ENCODE data around the gene S100A2. TPM values are rescaled to one million over a fixed set of nuclear protein-coding genes. Genes with fewer than 3 reads are reported as not detected.
"Not testable (repeated sequence)": the region's sequence is repeated elsewhere in the genome, so short reads cannot be mapped to it uniquely, and the experiment has no call there.

Gene S100A2
- total RNA-seq, 1 experiment from 2014 or later, result 5.3 TPM

- peak overlapping the region; percentile 99 for H3K27ac ChIP-seq
- H3K4me1 ChIP-seq (replicated peaks), result peaks cover 45% of the 10 kb centered on the region
- H3K36me3 ChIP-seq, result 0 out of 2 replicates have a peak, but pooled peaks cover 4% of the 10 kb centered on the region
- H3K27me3 ChIP-seq (replicated peaks), result no peaks in the 10 kb centered on the region
- H3K4me3 ChIP-seq, result no peak overlapping the region
- H3K9me3 ChIP-seq (replicated peaks), result no peaks in the 10 kb centered on the region
- DNase-seq (ENCODE audit: low read depth in 1 of 2, low spot score in 2 of 2), result peak in 1 of 2 experiments; percentile 37
Measured at GRCh38 chr1:153567621-153568366, 2.1 kb upstream of the S100A2 start.

DNA sequence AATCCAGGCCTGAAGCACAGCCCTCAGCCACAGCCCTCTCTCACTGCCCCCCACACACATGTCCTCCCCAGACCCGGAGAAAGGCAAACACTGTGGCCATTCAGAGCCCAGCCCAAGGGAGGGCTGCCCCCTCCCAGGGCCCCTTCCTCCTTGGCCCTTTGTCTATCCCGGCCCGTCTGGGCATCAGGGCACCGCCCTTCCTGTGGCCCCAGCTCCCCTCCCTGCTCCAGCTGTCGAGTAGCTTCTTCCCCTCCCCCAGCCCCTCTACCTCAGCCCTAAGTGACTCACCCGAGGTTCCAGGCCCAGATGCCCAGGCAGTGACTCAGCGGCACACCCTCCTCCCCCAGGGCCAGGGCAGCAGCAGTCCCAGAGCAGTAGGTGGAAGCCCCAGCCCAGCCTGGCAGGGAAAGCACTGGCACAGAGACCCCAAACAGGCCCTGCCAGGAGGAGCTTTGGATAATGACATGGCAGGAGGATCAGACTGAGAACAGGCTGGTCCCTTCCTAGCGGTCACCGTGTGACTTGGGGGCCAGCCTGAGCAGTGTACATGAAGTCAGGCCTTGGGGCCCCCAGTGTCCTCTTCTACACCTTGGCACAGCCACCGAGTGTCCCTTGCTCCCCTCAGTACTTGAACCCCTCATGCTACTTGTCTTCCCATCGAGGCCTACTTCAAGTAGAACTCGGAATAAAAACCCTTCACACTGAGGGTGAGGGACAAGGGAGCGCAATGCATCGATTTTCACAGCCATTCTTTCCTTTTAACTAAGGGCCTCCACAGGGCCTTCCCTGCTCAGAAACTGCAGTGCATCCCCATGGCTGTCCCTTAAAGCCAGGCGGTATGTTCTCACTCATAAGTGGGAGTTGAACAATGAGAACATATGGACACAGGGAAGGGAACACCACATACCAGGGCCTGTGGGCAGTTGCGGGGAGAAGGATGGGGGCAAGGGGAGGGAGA, 1.0 kb upstream of the S100A2 start:
- Histone ChIP-seq H3K4me3 (no peak overlapping the region), H3K36me3 (0 out of 2 replicates have a peak, but pooled peaks cover 4% of the 10 kb centered on the region), H3K9me3 (replicated peaks) (no peaks in the 10 kb centered on the region), H3K27ac (peak overlapping the region; percentile 99), H3K27me3 (replicated peaks) (no peaks in the 10 kb centered on the region), H3K4me1 (replicated peaks) (peaks cover 51% of the 10 kb centered on the region)
- DNase-seq (ENCODE audit: low read depth in 1 of 2, low spot score in 2 of 2), result peak; percentile 99 to 100

GRCh38 chr1:153563991-153564390, 1.7 kb downstream of the S100A2 start:
- Histone ChIP-seq H3K27ac (no peak overlapping the region), H3K27me3 (replicated peaks) (no peaks in the 10 kb centered on the region), H3K4me1 (replicated peaks) (peaks cover 53% of the 10 kb centered on the region), H3K9me3 (replicated peaks) (no peaks in the 10 kb centered on the region), H3K36me3 (0 out of 2 replicates have a peak, but pooled peaks cover 4% of the 10 kb centered on the region), H3K4me3 (no peak overlapping the region)
- DNase-seq (ENCODE audit: low read depth in 1 of 2, low spot score in 2 of 2), result no peak

DNA sequence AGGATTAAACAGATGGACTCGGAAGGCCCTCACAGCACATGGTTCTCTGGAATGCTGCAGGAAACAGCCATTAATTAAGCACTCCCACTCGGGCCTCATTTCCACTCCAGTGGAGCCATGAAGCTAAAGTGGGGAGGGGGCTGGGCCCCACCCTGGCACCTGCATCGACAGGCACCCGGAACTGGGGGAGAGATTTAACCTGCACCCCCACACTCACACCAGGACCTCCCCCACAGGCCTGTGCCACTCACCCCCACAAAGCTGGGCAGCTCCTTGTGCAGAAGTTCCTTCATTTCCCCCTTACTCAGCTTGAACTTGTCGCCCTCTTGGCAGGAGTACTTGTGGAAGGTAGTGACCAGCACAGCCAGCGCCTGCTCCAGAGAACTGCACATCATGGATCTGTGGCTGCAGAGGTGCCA, 2.2 kb downstream of the S100A2 start:
- H3K36me3 ChIP-seq, result 0 out of 2 replicates have a peak, but pooled peaks cover 4% of the 10 kb centered on the region
- no peak overlapping the region for H3K4me3 ChIP-seq
- no peak for DNase-seq (ENCODE audit: low read depth in 1 of 2, low spot score in 2 of 2)
- no peaks in the 10 kb centered on the region for H3K9me3 ChIP-seq (replicated peaks)
- H3K27ac ChIP-seq, result no peak overlapping the region
- H3K4me1 ChIP-seq (replicated peaks), result peaks cover 48% of the 10 kb centered on the region
- H3K27me3 ChIP-seq (replicated peaks), result no peaks in the 10 kb centered on the region

DNA sequence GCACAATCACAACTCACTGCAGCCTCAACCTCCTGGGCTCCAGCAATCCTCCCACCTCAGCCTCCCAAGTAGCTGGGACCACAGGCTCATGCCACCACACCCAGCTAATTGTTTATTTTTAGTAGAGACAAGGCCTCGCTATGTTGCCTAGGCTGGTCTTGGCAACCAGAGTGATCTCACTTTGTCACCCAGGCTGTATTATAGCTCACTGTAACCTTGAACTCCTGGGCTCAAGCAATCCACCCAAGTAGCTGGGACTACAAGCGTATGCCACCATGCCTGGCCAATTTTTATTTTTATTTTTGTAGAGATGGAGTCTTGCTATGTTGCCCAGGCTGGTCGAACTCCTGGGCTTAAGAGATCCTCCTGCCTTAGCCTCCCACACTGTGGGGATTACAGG, 3.6 kb downstream of the S100A2 start:
- H3K4me1 ChIP-seq (replicated peaks), result peaks cover 34% of the 10 kb centered on the region
- H3K27ac ChIP-seq; H3K27me3 ChIP-seq (replicated peaks); H3K36me3 ChIP-seq; H3K9me3 ChIP-seq (replicated peaks); DNase-seq (ENCODE audit: low read depth in 1 of 2, low spot score in 2 of 2); H3K4me3 ChIP-seq: not testable (repeated sequence)

GRCh38 chr1:153561466-153561985, 4.1 kb downstream of the S100A2 start:
- Histone ChIP-seq H3K4me3 (no peak overlapping the region), H3K36me3 (no peaks in the 10 kb centered on the region), H3K9me3 (replicated peaks) (no peaks in the 10 kb centered on the region), H3K4me1 (replicated peaks) (peaks cover 29% of the 10 kb centered on the region), H3K27ac (no peak overlapping the region), H3K27me3 (replicated peaks) (no peaks in the 10 kb centered on the region)
- DNase-seq (ENCODE audit: low read depth in 1 of 2, low spot score in 2 of 2), result no peak

DNA sequence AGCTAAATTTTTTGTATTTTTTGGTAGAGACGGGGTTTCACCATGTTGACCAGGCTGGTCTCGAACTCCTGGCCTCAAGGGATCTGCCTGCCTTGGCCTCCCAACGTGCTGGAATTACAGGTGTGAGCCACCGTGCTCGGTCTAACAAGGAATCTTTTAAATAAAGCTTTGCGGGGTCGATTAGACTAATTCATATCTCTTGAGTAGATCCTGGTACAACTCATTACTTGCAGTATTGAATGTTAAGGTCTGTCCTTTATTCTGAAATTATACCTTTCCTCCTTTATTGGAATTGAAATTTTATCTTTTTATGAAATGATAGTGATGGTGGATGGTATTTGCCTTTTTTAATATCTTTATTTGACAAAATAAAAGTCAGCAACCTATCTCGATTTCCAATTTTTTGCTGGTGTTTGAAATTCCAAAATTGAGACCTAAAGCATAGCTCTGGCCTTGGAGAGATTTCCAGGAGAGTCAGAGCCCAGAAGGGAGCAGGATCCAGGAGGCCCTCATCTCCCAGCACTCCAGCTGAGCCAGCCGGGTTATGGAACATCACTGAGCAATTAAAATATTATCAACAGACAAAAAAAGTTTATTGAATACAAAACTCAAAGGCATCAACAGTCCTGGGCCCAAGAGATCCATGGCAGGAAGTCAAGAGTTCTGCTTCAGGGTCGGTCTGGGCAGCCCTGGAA, 4.7 kb downstream of the S100A2 start:
- Histone ChIP-seq H3K9me3 (replicated peaks) (no peaks in the 10 kb centered on the region), H3K27me3 (replicated peaks) (no peaks in the 10 kb centered on the region), H3K27ac (no peak overlapping the region), H3K4me1 (replicated peaks) (peaks cover 23% of the 10 kb centered on the region), H3K4me3 (no peak overlapping the region), H3K36me3 (no peaks in the 10 kb centered on the region)
- no peak for DNase-seq (ENCODE audit: low read depth in 1 of 2, low spot score in 2 of 2)

DNA sequence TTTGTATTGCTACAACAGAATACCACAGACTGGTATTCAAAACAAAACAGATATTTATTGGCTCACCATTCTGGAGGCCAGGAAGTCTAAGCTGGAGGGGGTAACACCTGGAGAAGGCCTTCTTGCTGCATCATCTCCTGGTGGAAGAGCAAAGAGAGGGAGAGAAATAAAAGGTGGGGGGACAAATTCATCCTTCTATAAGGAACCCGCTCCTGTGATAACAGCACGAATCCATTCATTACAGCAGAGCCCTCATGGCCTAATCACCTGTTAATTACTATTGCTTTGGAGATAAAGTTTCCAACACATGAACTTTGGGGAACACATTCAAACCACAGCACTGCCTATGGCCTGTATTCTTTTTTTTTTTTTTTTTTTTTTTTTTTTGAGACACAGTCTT, 5.4 kb downstream of the S100A2 start:
- no peak overlapping the region for H3K27ac ChIP-seq
- no peak overlapping the region for H3K4me3 ChIP-seq
- H3K27me3 ChIP-seq (replicated peaks), result no peaks in the 10 kb centered on the region
- no peaks in the 10 kb centered on the region for H3K9me3 ChIP-seq (replicated peaks)
- peaks cover 16% of the 10 kb centered on the region for H3K4me1 ChIP-seq (replicated peaks)
- no peak for DNase-seq (ENCODE audit: low read depth in 1 of 2, low spot score in 2 of 2)
- H3K36me3 ChIP-seq, result no peaks in the 10 kb centered on the region

DNA sequence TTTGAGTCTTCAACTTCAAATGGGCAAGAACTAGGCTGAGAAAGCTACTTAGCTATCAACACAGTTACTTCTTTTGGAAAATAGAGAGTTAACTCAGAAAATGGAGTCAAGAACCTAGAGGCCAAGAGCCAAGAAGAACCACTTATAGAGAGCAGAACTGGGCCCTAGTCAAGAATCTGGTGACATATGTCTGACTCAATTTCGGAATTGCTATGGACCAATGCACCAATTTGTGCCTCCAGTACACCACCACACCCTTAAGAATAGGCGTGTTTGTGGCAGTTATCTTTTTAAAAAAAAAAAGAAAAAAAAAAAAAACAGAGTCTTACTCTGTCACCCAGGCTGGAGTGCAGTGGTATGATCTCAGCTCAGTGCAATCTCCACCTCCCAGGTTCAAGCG, 7.8 kb downstream of the S100A2 start:
- no peak for DNase-seq (ENCODE audit: low read depth in 1 of 2, low spot score in 2 of 2)
- Histone ChIP-seq H3K36me3 (no peaks in the 10 kb centered on the region), H3K4me1 (replicated peaks) (peaks cover 14% of the 10 kb centered on the region; the same call in 1 of the 2 replicates), H3K9me3 (replicated peaks) (no peaks in the 10 kb centered on the region), H3K27ac (no peak overlapping the region), H3K27me3 (replicated peaks) (no peaks in the 10 kb centered on the region), H3K4me3 (no peak overlapping the region)

DNA sequence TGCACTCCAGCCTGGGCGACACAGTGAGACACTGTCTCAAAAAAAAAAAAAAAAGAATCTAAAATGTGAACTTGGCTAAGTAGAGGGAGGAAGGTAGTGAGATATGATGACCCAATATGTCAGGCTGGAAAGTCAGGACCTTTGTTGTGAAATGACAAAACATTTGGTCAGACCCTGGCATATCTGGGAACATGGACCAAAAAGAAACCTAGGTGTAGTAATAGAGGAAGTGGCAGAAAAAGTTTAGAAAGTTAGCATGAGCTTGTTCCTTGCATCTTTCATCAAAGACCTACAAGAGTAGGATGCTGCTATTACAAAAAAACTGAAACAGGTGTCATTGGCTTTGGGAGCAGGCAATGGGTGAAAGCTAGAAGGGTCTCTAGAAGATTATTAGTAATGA, 9.3 kb downstream of the S100A2 start:
- H3K36me3 ChIP-seq, result no peaks in the 10 kb centered on the region

DNA sequence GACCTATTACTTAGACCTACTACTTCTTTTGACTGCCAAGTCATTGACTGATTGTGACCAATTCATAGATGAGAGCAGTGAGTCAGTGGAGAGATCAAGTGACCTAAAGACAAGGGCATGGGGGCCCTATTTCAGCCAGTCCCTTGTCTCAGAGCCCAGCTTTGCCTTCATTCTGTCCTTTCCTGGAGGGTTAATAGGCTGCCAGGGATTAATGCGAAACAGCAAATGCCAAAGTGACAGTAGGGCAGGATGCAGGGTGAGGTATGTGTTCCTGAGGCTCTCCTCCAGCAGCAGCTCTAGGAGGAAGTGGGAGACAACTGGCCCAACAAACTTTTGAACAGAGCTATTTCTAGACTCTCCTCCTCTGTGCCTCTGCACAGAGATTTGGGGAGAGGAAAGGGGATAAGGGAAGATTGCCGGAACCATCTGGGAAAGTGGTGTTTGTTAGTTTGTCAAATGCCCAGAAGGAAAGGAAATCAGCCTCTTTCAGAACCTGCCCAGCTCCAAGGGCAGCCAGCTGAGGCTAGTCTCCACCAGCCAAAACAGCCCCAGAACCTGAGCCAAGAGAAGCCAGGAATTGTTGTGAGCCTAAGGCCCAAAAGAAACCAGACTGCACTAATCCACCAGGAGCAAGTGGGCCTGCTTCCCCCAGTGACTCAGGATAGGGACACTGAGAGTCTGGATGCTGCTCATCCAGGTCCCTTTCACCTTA, 11.7 kb downstream of the S100A2 start:
- no peak for DNase-seq (ENCODE audit: low read depth in 1 of 2, low spot score in 2 of 2)
- Histone ChIP-seq H3K27ac (no peak overlapping the region), H3K4me1 (replicated peaks) (peaks cover 27% of the 10 kb centered on the region)

More for the DNA sequence above, 9.3 kb downstream of the S100A2 start:
- H3K9me3 ChIP-seq (replicated peaks), result no peaks in the 10 kb centered on the region
- H3K27ac ChIP-seq, result no peak overlapping the region
- peaks cover 14% of the 10 kb centered on the region for H3K4me1 ChIP-seq (replicated peaks)
- H3K4me3 ChIP-seq, result no peak overlapping the region
- DNase-seq (ENCODE audit: low read depth in 1 of 2, low spot score in 2 of 2), result no peak
- H3K27me3 ChIP-seq (replicated peaks), result no peaks in the 10 kb centered on the region

DNA sequence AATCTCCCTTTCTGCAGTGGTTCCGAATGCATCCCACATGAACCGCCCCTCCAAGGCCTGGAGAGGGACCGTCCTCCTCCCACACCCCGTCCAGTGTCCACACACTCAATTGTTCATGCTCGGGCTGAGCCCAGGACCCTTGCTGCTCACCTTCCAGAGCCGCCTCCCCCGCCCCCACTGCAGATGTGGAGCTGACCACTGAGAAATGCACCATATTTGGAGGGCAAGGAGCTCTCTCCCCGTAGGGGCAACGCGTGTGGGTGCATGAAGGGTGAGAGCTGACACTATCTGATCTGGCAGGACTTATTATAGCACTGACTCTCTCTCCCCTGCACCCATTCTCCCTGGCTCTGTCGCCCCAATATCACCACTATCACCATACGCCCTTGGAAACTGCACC, 12.5 kb downstream of the S100A2 start:
- Histone ChIP-seq H3K9me3 (replicated peaks) (no peaks in the 10 kb centered on the region), H3K4me3 (no peak overlapping the region), H3K27me3 (replicated peaks) (no peaks in the 10 kb centered on the region), H3K4me1 (replicated peaks) (peaks cover 36% of the 10 kb centered on the region), H3K27ac (no peak overlapping the region), H3K36me3 (no peaks in the 10 kb centered on the region)
- DNase-seq (ENCODE audit: low read depth in 1 of 2, low spot score in 2 of 2), result no peak

More for the DNA sequence above, 11.7 kb downstream of the S100A2 start:
- Histone ChIP-seq H3K4me3 (no peak overlapping the region), H3K9me3 (replicated peaks) (no peaks in the 10 kb centered on the region), H3K36me3 (no peaks in the 10 kb centered on the region), H3K27me3 (replicated peaks) (no peaks in the 10 kb centered on the region)

GRCh38 chr1:153552335-153552734, 13.3 kb downstream of the S100A2 start:
- Histone ChIP-seq H3K36me3 (no peaks in the 10 kb centered on the region), H3K9me3 (replicated peaks) (no peaks in the 10 kb centered on the region), H3K4me1 (replicated peaks) (peaks cover 38% of the 10 kb centered on the region), H3K27ac (no peak overlapping the region), H3K27me3 (replicated peaks) (no peaks in the 10 kb centered on the region), H3K4me3 (no peak overlapping the region)
- no peak for DNase-seq (ENCODE audit: low read depth in 1 of 2, low spot score in 2 of 2)
